ENCODE results near the gene SSBP4. TPM values are rescaled to one million over a fixed set of nuclear protein-coding genes. Genes with fewer than 3 reads are reported as not detected.

Gene SSBP4
- total RNA-seq, 1 experiment from 2014 or later: 97.5 TPM

- no peak overlapping the region for H3K27ac ChIP-seq (ENCODE audit: low read length)
- ChIA-PET CTCF (no interaction called here), POLR2A (ENCODE audit: unreplicated experiment) (no interaction called here)
- H3F3A ChIP-seq (ENCODE audit: low read length, unreplicated experiment): no peaks in the 10 kb centered on the region
- intact Hi-C loops (cut with micrococcal nuclease): no loop called here
- TF ChIP-seq CTCF (conservative IDR thresholded peaks at IDR 0.05; ENCODE audit: low read depth, low read length) (no peak), EZH2 (IDR thresholded peaks at IDR 0.05; ENCODE audit: low read length, unreplicated experiment) (no peak), EZH2phosphoT487 (IDR thresholded peaks at IDR 0.05; ENCODE audit: borderline replicate concordance, low read length) (no peak)
- H3K9me2 ChIP-seq (replicated peaks; ENCODE audit: low read length): no peaks in the 10 kb centered on the region
- H3K9ac ChIP-seq (ENCODE audit: low read length): no peak overlapping the region
- H2AFZ ChIP-seq (ENCODE audit: low read length): no peak overlapping the region
- BruUV-seq (replicated peaks): no TSS peak
- H3K27me3 ChIP-seq (ENCODE audit: low read length): no peaks in the 10 kb centered on the region
- H3K4me2 ChIP-seq (ENCODE audit: low read length): no peak overlapping the region
- ATAC-seq: no peak
- no peak overlapping the region for H3K4me3 ChIP-seq (ENCODE audit: low read length)
- peaks cover 6% of the 10 kb centered on the region; the same call in 1 of the 2 replicates for H3K79me2 ChIP-seq (ENCODE audit: low read length)
- H3K4me1 ChIP-seq (ENCODE audit: insufficient read depth, low read length): no peaks in the 10 kb centered on the region
- H4K20me1 ChIP-seq (ENCODE audit: low read length): no peaks in the 10 kb centered on the region
- H3K9me3 ChIP-seq (ENCODE audit: low read length): no peaks in the 10 kb centered on the region
- DNase-seq: no peak
- H3K36me3 ChIP-seq (ENCODE audit: low read depth, low read length): no peaks in the 10 kb centered on the region
Measured at GRCh38 chr19:18428787-18429674, 9.8 kb downstream of the SSBP4 start.

- no peaks in the 10 kb centered on the region for H3K79me2 ChIP-seq (ENCODE audit: low read length)
- CTCF ChIA-PET: no interaction called here
- POLR2A ChIA-PET (ENCODE audit: unreplicated experiment): no interaction called here
- intact Hi-C loops (cut with micrococcal nuclease): no loop called here
- TF ChIP-seq EZH2 (IDR thresholded peaks at IDR 0.05; ENCODE audit: low read length, unreplicated experiment) (no peak), EZH2phosphoT487 (IDR thresholded peaks at IDR 0.05; ENCODE audit: borderline replicate concordance, low read length) (no peak), CTCF (conservative IDR thresholded peaks at IDR 0.05; ENCODE audit: low read depth, low read length) (no peak)
- ATAC-seq: no peak
- H2AFZ ChIP-seq (ENCODE audit: low read length): no peak overlapping the region
- H4K20me1 ChIP-seq (ENCODE audit: low read length): no peaks in the 10 kb centered on the region
- H3K4me1 ChIP-seq (ENCODE audit: insufficient read depth, low read length): no peaks in the 10 kb centered on the region
- DNase-seq: no peak
- H3K27ac ChIP-seq (ENCODE audit: low read length): no peak overlapping the region
- no peaks in the 10 kb centered on the region for H3K9me2 ChIP-seq (replicated peaks; ENCODE audit: low read length)
- H3K27me3 ChIP-seq (ENCODE audit: low read length): no peaks in the 10 kb centered on the region
- no TSS peak for BruUV-seq (replicated peaks)
- no peaks in the 10 kb centered on the region for H3F3A ChIP-seq (ENCODE audit: low read length, unreplicated experiment)
- H3K9me3 ChIP-seq (ENCODE audit: low read length): no peaks in the 10 kb centered on the region
- no peaks in the 10 kb centered on the region for H3K36me3 ChIP-seq (ENCODE audit: low read depth, low read length)
- H3K4me2 ChIP-seq (ENCODE audit: low read length): no peak overlapping the region
- H3K4me3 ChIP-seq (ENCODE audit: low read length): no peak overlapping the region
- no peak overlapping the region for H3K9ac ChIP-seq (ENCODE audit: low read length)
Measured at GRCh38 chr19:18429717-18430416, 10.7 kb downstream of the SSBP4 start.

Measured in PC-3 (cell line).